Right atrium auricular region (tissue), 2 donors: ENCODE measurements around the gene CACNA2D3. TPM values are rescaled to one million over a fixed set of nuclear protein-coding genes. Genes with fewer than 3 reads are reported as not detected.

ENCODE experiments used
- DNase-seq: peaks from one replicate; pipeline ENCODE4 v3.0.0-alpha.2; 2019; ENCODE audit warnings: low spot score
- H3K27ac ChIP-seq, 2 donors: fragments of 200-600 bp; sonication (generic); 1 replicate in 1 of 2; 2 replicates in 1 of 2; pipeline ENCODE4 v1.5.1; 2016 to 2019
- H3K27me3 ChIP-seq, 2 donors: fragments of 200-600 bp; sonication (generic); one replicate each; pipeline versions ENCODE4 v1.5.1 to v1.6.0; 2017 to 2019
- H3K36me3 ChIP-seq: fragments of 200-600 bp; sonication (generic); one replicate; pipeline ENCODE4 v1.5.1; 2016
- H3K4me1 ChIP-seq, 2 donors: fragments of 200-600 bp; sonication (generic); one replicate each; pipeline versions ENCODE4 v1.5.1 to v1.6.0; 2017 to 2019
- H3K4me3 ChIP-seq, 2 donors: fragments of 200-600 bp; sonication (generic); 1 replicate in 1 of 2; 2 replicates in 1 of 2; pipeline ENCODE4 v1.5.1; 2017 to 2019; ENCODE audit warnings: mild to moderate bottlenecking in 1 of 2, moderate library complexity in 1 of 2
- H3K9me3 ChIP-seq, 2 donors: fragments of 200-600 bp; sonication (generic); one replicate each; pipeline ENCODE4 v1.5.1; 2019
- total RNA-seq, 2 donors: library from RNA; depleted of rRNA; stranded (reverse); fragments of >200 nt; gene quantifications; one replicate each; pipeline ENCODE4 v1.1.0, GENCODE V29; 2016
- TF ChIP-seq, protein P1 (sequence below), 2 donors: fragments of 200-600 bp; sonication (generic); IDR thresholded peaks; one replicate each; pipeline ENCODE4 v1.5.1; 2019; ENCODE audit warnings: antibody characterized with exemption in 2 of 2

The CACNA2D3 gene
- total RNA-seq, 2 donors from 2014 or later, result 10.9 to 17.2 TPM

DNA sequence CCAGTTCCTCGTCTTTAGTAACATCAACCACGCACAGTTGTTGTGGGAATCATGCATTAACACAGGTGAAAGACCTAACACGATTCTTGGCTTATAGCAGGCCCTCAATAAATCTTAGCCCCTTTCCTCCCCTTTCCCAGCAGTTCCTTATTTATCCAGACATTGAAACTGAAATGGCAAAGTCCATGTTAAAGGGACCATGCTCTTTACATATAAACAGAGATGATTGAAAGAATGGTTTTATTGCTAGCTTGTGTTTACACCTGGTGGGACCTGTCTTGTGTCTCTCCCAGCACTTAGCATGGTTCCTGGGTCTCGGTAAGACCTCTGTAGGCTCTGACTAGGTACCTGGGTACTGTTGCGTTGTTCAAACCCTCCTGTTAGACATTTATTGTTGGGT, 553.7 kb downstream of the CACNA2D3 start:
- no peak overlapping the region for H3K4me3 ChIP-seq
- DNase-seq, result no peak
- H3K9me3 ChIP-seq, result no peaks in the 10 kb centered on the region
- TF ChIP-seq, protein P1, sequence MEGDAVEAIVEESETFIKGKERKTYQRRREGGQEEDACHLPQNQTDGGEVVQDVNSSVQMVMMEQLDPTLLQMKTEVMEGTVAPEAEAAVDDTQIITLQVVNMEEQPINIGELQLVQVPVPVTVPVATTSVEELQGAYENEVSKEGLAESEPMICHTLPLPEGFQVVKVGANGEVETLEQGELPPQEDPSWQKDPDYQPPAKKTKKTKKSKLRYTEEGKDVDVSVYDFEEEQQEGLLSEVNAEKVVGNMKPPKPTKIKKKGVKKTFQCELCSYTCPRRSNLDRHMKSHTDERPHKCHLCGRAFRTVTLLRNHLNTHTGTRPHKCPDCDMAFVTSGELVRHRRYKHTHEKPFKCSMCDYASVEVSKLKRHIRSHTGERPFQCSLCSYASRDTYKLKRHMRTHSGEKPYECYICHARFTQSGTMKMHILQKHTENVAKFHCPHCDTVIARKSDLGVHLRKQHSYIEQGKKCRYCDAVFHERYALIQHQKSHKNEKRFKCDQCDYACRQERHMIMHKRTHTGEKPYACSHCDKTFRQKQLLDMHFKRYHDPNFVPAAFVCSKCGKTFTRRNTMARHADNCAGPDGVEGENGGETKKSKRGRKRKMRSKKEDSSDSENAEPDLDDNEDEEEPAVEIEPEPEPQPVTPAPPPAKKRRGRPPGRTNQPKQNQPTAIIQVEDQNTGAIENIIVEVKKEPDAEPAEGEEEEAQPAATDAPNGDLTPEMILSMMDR (IDR thresholded peaks at IDR 0.05), result no peak
- H3K4me1 ChIP-seq, result no peaks in the 10 kb centered on the region
- no peaks in the 10 kb centered on the region for H3K27me3 ChIP-seq
- no peak overlapping the region for H3K27ac ChIP-seq
- no peaks in the 10 kb centered on the region for H3K36me3 ChIP-seq

DNA sequence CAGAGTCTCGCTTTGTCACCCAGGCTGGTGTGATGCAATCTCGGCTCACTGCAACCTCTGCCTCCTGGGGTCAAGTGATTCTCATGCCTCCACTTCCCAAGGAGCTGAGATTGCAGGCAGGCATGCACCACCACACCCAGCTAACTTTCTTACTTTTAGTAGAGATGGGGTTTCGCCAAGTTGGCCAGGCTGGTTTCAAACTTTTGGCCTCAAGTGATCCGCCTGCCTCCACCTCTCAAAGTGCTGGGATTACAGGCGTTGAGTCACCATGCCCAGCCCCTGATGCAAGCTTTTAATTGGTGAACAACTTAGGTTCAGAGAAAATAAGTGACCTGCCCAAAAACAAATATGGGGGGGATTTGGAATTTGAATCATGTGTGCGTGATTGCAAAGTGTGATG, 559.4 kb downstream of the CACNA2D3 start:
- H3K4me1 ChIP-seq, result no peaks in the 10 kb centered on the region
- DNase-seq, result no peak

DNA sequence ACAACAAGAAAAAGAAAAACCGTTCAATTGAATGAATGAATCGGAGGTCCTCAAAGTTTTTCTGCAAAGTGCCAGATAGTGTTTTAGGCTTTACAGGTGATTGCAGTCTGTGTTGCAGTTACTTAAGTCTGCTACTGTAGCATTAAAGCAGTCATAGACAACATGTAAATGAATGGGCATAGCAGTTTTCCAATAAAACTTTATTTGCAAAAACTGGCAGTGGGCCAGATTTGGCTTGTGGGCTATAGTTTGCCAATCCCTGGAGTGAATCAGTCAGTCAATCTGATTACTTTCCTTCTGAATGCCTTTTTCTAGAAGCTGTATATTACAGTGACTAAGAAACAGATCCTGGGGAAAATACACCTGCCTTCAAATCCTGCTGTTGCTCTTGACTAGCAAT, 562.9 kb downstream of the CACNA2D3 start:
- Histone ChIP-seq H3K27ac (no peak overlapping the region), H3K4me3 (no peak overlapping the region), H3K9me3 (no peaks in the 10 kb centered on the region), H3K4me1 (no peaks in the 10 kb centered on the region), H3K36me3 (no peaks in the 10 kb centered on the region), H3K27me3 (no peaks in the 10 kb centered on the region)
- no peak for DNase-seq
- TF ChIP-seq, protein P1 (IDR thresholded peaks at IDR 0.05), result no peak

More for the DNA sequence above, 559.4 kb downstream of the CACNA2D3 start:
- TF ChIP-seq, protein P1 (IDR thresholded peaks at IDR 0.05), result no peak
- Histone ChIP-seq H3K4me3 (no peak overlapping the region), H3K27ac (no peak overlapping the region), H3K27me3 (no peaks in the 10 kb centered on the region), H3K36me3 (no peaks in the 10 kb centered on the region), H3K9me3 (no peaks in the 10 kb centered on the region)

DNA sequence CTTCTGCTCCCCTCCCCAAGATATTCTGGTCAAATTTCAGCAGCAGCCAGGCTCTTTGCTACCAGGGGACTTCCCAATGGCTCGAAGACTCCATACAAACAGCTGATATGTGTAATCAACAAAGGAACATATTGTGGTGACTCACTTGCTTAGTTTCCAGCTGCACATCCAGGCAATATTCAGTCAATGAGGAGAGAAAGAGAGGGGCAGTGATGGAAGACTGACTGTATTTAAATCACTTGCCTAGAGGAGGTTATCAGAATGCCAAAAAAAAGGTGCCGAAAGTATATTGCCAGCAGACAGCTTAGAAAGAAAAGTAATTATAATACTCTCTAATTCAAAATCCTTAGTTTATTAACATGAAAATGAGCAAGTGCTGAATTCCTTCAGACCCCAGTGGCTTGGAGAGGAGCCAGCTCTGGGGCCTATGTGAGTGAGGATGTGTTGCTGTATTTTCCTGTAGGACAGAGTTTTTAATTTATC, 569.0 kb downstream of the CACNA2D3 start:
- Histone ChIP-seq H3K4me3 (no peak overlapping the region), H3K27me3 (no peaks in the 10 kb centered on the region), H3K27ac (no peak overlapping the region), H3K4me1 (no peaks in the 10 kb centered on the region), H3K36me3 (no peaks in the 10 kb centered on the region), H3K9me3 (no peaks in the 10 kb centered on the region)
- TF ChIP-seq, protein P1 (IDR thresholded peaks at IDR 0.05), result no peak
- DNase-seq, result no peak

DNA sequence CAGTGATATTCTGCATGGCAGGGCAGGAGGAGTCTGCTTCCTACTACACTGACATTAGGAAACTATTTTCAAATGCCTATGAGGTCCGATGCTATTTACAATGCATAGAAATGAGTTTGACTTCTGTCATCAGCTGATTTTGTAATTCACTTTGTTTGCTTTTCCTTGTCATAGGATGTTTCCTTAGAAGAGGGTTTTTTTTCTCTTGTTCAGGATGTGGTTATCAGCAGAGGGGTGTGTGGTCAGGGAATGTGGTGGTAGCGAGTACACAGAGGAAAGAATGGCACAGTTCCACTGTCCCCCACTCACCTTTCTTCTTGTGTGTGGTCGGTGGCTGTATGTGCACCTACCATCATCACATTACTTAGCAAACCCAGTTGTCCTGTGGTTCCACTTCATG, 574.0 kb downstream of the CACNA2D3 start:
- TF ChIP-seq, protein P1 (IDR thresholded peaks at IDR 0.05), result no peak
- no peaks in the 10 kb centered on the region for H3K36me3 ChIP-seq
- no peak overlapping the region for H3K27ac ChIP-seq
- H3K9me3 ChIP-seq, result no peaks in the 10 kb centered on the region
- DNase-seq, result no peak
- no peaks in the 10 kb centered on the region for H3K27me3 ChIP-seq
- H3K4me3 ChIP-seq, result no peak overlapping the region
- no peaks in the 10 kb centered on the region for H3K4me1 ChIP-seq

DNA sequence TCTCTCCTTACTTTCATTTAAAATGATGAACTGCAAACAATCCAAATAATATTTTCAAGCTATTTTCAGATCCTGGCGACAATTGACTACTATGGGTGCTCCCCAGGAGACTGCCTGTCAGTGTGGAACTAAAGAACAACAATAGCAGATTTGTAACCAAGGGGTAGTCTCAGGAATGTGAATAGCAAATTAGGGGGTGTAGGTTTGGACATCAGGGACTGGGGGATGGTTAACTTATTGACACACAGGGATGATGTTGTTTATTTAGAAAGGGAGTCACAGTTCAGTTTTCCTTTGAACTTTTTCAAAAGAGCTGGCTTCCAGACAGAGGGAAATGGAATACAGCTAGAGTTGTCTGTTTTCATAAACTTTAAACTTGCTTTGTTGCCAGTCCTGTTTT, 575.7 kb downstream of the CACNA2D3 start:
- DNase-seq, result no peak
- H3K4me3 ChIP-seq, result no peak overlapping the region

More for the DNA sequence above, 575.7 kb downstream of the CACNA2D3 start:
- Histone ChIP-seq H3K9me3 (no peaks in the 10 kb centered on the region), H3K4me1 (no peaks in the 10 kb centered on the region), H3K36me3 (no peaks in the 10 kb centered on the region), H3K27me3 (no peaks in the 10 kb centered on the region), H3K27ac (no peak overlapping the region)
- TF ChIP-seq, protein P1 (IDR thresholded peaks at IDR 0.05), result no peak
